Thyroid gland (tissue), 4 donors: ENCODE measurements around the gene ASCC3.

Experiments used
- POLR2A ChIP-seq, 2 donors: fragments of 450-650 bp; IDR thresholded peaks; one replicate each; pipeline ENCODE4 v1.6.1; 2017; ENCODE audit warnings: antibody characterized with exemption in 2 of 2, mild to moderate bottlenecking in 2 of 2, moderate library complexity in 1 of 2
- TF ChIP-seq, protein P1 (sequence below), 6 experiments: fragments of 200-600 bp in 3 of 6; fragments of 450-650 bp in 3 of 6; sonication (generic) in 3 of 6; IDR thresholded peaks; one replicate each; pipeline ENCODE4 v1.5.1; 2016 to 2019; ENCODE audit warnings: antibody characterized with exemption in 6 of 6, mild to moderate bottlenecking in 2 of 6, inconsistent platforms in 1 of 6, moderate library complexity in 1 of 6

DNA sequence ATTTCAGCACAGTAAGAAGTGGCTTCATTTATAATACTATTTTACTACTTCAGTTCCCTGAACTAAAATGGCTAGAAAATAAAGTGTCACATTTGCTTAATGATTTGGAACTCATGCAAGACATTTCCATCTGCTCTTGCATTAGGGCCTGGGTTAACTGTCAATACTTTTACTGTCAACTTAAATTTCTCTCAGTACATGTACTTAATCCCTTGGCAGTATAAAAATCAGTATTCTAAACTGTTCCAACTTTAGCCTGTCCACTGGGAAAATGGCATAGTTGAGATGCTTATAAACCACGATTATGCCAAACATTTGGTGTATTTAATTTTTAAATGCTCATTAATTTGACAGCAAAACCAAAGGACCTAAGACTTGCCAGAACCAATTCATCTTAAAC is 154.5 kb downstream of the ASCC3 start:
- TF ChIP-seq, protein P1, sequence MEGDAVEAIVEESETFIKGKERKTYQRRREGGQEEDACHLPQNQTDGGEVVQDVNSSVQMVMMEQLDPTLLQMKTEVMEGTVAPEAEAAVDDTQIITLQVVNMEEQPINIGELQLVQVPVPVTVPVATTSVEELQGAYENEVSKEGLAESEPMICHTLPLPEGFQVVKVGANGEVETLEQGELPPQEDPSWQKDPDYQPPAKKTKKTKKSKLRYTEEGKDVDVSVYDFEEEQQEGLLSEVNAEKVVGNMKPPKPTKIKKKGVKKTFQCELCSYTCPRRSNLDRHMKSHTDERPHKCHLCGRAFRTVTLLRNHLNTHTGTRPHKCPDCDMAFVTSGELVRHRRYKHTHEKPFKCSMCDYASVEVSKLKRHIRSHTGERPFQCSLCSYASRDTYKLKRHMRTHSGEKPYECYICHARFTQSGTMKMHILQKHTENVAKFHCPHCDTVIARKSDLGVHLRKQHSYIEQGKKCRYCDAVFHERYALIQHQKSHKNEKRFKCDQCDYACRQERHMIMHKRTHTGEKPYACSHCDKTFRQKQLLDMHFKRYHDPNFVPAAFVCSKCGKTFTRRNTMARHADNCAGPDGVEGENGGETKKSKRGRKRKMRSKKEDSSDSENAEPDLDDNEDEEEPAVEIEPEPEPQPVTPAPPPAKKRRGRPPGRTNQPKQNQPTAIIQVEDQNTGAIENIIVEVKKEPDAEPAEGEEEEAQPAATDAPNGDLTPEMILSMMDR (IDR thresholded peaks at IDR 0.05), result no peak
- no peak for TF ChIP-seq POLR2A (IDR thresholded peaks at IDR 0.05)
